Choroid plexus epithelial cell (primary cell): ENCODE data around the gene DENND5B.
A peak's percentile ranks its signal among the peaks of the same experiment; 100 is the strongest.
"Not testable (repeated sequence)": the region's sequence is repeated elsewhere in the genome, so short reads cannot be mapped to it uniquely, and the experiment has no call there.

Source experiments
- DNase-seq: peaks from one replicate; pipeline ENCODE4 v3.0.0-alpha.2; 2010; ENCODE audit warnings: low read depth
- H3K4me3 ChIP-seq: 2 replicates; pipeline ENCODE4 v1.5.1; 2011; ENCODE audit warnings: low read depth, mild to moderate bottlenecking, control low read depth, low read length, moderate library complexity
- TF ChIP-seq, protein P1 (sequence below): conservative IDR thresholded peaks from 2 replicates; pipeline ENCODE4 v1.5.1; 2011; ENCODE audit warnings: low read depth, mild to moderate bottlenecking, control low read depth, inconsistent platforms, low read length, moderate library complexity

DENND5B gene

DNA sequence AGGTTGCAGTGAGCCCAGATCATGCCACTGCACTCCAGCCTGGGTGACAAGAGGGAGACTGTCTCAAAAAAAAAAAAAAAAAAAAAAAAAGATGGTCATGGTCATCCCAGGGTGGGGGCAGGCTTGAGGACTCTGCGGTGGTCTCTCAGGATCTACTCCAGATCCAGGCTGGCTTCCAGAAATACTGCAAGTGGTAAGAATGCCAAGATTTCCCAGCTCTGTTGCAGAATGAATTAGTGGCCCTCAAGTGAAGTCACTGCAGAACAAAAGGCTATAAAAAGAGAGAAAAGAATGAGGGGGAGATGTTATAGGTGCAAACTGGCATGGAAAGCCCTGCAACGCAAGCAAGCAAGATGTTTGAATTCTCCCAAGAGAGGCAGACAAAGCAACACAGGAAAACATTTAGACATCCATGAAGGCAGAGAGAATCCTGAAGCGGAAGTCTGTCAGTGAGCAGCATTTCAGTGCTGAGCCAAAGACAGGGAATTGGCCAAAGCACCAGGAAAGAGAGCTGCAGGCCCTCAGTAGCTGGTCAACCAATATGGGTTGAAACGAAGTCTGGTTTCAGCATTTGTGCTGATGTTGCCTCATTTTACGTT, 36.6 kb upstream of the DENND5B start:
- H3K4me3 ChIP-seq, result no peak overlapping the region
- DNase-seq, result no peak
- TF ChIP-seq, protein P1, sequence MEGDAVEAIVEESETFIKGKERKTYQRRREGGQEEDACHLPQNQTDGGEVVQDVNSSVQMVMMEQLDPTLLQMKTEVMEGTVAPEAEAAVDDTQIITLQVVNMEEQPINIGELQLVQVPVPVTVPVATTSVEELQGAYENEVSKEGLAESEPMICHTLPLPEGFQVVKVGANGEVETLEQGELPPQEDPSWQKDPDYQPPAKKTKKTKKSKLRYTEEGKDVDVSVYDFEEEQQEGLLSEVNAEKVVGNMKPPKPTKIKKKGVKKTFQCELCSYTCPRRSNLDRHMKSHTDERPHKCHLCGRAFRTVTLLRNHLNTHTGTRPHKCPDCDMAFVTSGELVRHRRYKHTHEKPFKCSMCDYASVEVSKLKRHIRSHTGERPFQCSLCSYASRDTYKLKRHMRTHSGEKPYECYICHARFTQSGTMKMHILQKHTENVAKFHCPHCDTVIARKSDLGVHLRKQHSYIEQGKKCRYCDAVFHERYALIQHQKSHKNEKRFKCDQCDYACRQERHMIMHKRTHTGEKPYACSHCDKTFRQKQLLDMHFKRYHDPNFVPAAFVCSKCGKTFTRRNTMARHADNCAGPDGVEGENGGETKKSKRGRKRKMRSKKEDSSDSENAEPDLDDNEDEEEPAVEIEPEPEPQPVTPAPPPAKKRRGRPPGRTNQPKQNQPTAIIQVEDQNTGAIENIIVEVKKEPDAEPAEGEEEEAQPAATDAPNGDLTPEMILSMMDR, result no peak

DNA sequence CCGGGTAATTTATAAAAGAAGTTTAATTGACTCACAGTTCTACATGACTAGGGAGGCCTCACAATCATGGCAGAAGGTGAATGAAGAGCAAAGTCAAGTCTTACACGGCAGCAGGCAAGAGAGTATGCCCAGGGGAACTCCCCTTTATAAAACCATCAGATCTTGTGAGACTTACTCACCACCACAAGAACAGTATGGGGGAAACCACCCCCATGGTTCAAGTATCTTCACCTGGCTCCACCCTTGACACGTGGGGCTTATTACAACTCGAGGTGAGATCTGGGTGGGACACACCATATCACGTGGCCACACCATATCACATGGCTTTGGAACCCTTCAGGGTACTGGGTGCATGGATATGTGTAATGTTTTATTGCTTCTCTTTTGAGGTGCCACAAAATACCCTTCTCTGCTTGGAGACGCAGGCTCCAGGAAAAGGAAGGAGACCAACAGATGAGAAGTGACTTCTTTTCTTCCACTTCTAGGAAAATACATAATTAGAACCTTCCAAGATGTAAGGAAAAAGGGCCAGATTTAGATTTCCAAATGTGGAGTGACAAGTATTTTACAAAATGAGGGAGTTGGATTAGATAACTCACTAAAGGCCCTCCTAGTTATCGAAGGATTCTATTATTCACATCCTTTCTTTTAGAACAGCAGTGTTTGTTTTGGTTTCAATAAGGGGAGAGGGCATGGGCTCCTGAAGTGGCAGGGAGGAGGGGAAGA, 35.5 kb upstream of the DENND5B start:
- H3K4me3 ChIP-seq, result no peak overlapping the region
- peak; percentile 20 for DNase-seq
- TF ChIP-seq, protein P1, result no peak

DNA sequence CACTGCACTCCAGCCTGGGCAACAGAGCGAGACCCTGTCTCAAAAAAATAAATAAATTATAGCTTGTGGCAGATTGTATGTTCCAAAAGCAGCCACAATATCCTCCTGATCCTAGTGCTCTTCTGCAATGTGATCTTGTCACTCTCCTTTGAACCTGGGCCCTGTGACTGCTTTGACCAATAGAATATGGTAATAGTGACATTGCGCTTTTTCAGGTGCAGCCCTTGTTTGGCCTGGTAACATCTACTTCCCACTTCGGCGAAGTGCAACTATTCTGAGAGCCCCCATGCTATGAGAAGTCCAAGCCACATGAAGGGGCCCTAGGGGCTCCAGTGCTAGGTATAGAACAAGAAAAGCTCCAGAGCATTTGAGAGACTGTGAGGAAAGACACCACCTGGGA, 31.1 kb upstream of the DENND5B start:
- TF ChIP-seq, protein P1, result no peak
- no peak overlapping the region for H3K4me3 ChIP-seq
- DNase-seq, result no peak

DNA sequence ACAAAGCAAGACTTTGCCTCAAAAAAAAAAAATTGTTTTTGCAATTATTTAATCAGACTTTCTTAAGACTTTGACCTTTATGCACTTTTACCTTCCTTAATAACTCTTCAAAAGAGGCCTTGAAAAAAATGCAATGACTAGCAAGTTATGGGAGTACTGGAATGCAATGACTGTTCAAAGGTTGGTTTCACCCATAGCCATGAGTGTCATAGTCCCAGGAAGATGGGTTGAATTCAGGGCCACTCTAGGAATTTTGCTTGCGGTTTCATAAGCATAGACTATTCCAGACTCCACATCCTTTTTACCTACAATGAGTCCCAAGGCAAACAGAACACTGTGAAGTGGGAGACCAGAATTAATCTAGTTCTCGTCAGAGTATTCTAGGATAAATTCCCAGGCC, 29.4 kb upstream of the DENND5B start:
- DNase-seq, result peak; percentile 46
- H3K4me3 ChIP-seq, result no peak overlapping the region
- TF ChIP-seq, protein P1, result no peak

DNA sequence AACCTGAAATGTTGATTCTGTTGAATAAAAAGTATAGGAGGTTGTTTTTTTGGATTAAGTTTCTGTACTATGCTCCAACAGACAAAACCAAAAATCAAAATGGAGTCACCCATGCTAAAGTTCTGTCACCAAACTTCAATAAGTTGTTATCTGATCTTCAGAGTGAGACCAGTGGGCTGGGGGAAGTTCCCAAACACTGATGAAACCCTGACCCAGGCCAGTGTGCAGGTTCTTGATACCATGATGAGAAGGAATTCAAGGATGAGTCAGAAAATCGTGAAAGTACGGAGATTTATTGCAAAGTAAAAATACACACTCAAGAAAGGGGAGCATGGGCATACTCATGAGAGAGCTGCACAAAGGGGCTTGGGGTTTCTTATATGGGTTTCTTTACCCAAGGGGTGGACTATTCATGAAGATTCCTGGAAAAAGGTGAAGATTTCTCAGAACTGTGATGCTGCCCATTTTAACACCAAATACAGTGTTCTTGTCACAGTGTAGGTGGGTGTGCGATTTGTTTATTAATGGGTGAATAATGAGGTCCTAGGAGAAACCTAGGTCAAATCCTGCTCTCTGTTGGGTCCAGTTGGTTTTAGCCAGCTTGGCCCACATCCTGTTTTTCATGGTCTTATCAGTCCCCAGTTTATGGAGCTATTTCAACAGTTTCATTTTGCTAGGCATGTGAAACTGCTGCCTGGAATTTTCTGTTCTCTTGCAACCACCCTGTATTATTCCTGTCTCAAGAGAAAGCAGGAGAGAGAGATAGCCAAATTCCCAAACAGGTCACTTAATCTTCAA, 27.5 kb upstream of the DENND5B start:
- TF ChIP-seq, protein P1, result no peak
- DNase-seq, result peak; percentile 68

DNA sequence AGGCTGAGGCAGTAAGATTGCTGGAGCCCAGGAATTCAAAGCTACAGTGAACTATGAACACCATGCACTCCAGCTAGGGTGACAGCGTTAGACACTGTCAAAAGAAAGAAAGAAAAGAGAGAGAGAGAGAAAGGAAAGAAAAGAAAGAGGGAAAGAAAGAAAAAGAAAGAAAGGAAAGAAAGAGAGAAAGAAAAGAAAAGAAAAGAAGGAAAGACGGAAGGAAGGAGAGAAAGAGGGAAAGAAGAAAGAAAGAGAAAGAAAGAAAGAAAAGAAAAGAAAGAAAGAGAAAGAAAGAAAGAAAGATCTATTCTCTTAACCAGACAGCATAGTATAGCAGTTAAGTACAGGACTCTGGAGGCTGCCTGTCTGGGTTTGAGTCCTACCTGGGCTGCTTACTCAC, 21.9 kb upstream of the DENND5B start:
- H3K4me3 ChIP-seq, result no peak overlapping the region

More for the DNA sequence above, 27.5 kb upstream of the DENND5B start:
- no peak overlapping the region for H3K4me3 ChIP-seq

DNA sequence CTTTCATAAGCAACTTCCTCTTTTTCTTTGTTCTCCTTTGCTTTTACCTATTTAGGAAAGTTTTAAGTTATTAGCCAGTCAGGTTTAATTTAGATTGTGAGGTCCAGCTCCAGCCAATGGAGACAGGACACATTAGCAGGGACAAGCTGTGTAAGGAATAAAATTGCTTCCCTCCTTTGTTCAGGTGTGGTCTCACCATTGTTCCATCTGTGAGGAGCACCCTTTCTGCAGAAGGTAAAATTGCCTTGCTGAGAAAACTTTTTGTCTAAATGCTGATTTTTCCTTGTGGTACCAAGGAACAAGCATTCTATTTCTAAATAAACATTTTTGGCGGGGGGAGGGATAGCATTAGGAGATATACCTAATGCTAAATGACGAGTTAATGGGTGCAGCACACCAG, 17.4 kb upstream of the DENND5B start:
- DNase-seq, H3K4me3 ChIP-seq: not testable (repeated sequence)

More for the DNA sequence above, 21.9 kb upstream of the DENND5B start:
- DNase-seq, result no peak
- TF ChIP-seq, protein P1, result no peak
